RPMI8226 (cell line): ENCODE results near the gene SELENOO.

Experiments
- DNase-seq: peaks from one replicate; pipeline ENCODE4 v3.0.0-alpha.2; 2015

Gene SELENOO

DNA sequence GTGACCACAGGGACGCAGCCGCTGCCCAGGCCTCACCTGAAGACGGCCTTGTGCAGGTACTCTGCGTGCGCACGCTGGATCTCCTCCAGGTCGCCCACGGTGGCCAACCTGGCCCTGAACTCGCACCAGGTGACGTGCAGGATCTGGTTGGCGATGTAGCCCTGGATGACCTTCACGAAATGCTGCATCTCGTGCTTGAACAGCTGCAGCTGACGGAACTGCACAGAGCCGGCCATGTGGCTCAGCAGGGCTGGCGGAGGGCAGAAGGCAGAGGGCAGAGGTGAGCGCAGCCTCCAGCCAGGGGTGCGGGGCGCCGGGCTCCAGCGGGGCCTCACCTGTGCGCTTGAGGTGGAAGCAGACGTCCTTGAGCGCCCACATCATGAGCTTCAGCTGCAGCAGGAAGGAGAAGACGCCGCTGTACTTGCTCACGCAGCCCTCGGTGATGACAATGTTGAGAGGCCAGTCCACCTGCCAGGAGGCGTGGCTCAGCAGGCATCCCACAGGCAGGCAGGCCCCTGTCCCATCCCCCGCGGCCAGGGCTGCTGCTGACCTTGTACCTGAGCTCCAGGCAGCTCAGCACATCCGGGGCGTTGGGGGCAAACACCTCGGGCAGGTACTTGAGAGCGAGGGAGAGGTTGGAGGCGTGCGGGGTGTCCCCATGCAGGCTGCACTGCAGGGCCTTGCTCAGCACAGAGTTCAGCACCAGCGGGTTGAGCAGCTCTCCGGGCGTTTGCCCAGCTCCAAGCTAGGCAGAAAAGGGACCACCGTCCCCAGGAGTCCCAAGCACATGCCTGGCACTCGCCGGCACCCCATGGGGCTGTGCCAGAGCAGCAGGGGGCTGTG is 17.6 kb downstream of the SELENOO start:
- DNase-seq = no peak

DNA sequence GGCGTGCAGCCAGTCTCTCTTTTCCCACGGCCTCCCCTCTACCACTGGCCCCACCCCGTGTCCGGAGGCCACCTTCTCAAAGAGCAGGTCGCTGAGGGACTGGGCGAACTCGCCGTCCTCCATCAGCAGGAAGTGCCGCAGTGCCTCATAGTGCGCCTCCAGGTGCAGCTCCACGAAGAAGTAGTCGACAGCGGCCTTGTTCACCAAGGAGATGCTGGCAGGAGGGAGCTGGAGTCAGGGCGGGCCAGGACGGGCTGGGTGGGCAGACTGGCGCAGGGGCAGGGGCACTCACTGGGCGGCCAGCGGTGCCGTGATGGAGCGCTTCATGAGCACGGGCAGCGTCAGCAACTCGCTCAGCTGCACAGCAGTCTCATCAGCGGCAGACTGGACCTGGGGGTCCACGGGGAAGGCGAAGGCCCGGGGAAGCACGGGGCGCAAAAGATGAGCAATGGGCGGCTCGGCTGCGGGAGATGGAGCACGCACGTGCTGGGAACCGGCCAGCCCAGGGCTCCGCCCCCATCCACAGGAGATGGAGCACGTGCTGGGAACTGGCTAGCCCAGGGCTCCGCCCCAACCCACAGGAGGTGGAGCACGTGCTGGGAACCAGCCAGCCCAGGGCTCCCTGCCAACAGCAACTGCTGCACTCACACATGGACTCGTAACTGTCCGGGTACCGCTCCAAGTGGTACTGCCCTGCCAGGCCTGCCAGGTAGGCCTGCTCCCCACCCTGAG is 18.4 kb downstream of the SELENOO start:
- no peak for DNase-seq

DNA sequence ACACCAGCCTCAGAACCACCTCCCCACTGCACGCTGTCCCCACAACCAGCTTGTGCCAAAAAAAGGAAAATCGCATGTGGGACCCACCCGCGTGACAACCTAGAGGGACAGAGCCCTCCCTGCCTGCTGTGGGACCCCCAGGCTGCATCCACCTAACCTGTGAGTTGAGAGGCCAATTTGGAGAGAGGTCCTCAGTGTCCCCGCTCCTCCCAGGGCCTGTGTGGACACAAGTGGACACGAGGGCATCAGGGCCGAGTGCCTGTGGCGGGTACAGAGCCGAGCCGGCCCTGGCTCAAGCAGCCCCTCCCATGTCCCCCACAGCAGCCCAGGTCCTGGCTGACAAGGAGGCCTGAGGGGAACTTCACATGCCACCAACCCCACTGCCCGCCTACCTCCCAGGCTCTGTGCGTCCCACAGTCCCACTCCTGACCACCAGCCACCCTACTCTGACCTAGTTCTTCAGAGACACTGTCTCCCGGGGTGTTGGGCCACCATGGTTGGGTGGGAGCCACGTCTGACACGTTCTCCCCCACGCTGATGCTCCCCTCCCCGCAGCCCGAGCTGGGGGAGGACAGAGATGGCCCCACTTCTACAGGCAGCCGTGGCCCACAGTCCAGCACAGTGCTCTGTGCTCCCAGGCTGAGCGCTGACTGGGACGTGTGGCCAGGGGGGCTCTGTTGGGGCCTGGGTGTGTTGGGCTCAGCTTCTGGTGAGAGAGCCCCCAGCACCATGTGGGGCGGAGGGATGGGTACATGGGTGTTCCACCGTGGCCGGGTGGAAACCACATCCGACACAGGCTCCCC is 19.2 kb downstream of the SELENOO start:
- no peak for DNase-seq

DNA sequence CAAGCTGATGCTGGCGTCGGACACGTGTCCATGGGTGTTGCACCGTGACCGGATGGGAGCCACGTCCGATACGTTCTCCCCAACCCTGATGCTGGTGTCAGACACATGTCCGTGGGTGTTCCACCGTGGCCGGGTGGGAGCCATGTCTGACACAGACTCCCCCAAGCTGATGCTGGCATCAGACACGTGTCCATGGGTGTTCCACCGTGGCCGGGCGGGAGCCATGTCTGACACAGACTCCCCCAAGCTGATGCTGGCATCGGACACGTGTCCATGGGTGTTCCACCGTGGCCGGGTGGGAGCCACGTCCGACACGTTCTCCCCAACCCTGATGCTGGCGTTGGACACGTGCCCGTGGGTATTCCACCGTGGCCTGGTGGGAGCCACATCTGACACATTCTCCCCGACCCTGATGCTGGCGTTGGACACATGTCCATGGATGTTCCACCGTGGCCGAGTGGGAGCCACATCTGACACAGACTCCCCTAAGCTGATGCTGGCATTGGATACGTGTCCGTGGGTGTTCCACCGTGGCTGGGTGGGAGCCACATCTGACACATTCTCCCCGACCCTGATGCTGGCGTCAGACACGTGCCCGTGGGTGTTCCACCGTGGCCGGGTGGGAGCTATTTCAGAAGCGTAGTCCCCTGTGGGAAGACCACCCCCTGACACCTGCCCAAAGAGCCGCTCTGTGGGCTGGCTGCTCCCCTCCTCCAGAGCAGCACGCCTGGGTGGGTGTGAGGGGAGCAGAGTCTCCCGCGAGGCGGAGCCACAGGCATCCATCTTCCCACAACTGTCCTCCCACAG is 20.0 kb downstream of the SELENOO start:
- no peak for DNase-seq

DNA sequence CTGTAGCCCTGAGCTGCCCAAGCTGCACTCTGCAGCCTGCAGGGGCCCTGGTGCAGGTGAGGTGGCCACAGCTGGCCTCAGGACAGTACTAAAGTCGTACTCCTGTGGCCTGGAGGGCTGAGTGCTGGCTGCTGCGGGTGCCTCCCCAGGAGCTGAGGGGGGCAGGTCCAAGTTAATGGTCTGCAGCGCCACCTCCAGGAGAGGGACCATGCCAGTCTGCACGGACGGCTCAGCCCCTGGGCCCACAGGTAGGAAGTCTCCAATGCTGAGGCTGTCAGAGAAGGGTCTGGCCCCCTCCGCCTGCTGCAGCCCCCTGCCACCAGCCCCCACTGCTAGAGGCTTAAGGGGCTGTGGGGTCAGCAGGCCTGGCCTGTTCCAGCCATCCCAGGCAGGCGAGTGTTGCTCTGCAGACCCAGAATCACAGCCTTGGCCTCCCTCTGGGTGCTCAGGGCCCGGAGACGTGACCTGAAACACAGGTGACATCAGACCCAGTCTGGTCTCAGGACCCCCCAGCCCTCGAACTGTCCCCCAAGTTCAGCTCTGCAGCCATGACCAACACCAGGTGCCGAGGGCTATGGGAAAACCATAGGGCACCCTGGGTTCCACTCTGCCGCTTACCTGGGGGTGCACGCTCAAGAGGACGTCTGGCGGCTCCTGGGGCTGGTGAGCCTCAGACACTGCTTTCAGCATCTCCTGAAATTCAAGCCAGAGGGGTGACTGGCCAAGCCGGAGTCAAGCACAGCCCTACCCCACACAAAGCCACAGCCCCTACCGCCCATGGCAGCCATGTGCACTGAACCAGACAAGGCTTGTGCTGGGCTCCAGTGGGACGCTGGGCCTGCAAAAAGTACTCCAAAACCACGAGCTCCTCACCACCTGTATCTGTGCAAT is 20.8 kb downstream of the SELENOO start:
- no peak for DNase-seq

DNA sequence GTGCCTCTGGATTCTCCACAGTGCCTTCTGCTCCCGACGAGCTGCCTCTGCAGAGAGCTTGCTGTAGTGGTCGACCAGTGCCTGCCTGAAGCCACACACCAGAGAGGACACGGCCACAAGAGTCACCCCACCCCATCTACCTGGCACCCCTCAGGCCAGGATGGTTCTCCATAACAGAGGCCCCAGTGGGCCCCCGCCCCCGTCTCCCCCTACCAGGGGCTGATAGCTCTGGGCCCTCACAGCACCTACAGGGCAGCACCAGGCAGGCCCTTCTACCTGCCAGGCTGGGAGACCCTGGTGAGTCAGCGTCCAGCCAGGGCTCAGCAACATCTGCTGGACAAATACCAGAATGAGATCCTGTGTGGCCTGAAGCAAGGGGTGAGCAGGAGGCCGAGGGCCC is 21.7 kb downstream of the SELENOO start:
- DNase-seq = no peak

DNA sequence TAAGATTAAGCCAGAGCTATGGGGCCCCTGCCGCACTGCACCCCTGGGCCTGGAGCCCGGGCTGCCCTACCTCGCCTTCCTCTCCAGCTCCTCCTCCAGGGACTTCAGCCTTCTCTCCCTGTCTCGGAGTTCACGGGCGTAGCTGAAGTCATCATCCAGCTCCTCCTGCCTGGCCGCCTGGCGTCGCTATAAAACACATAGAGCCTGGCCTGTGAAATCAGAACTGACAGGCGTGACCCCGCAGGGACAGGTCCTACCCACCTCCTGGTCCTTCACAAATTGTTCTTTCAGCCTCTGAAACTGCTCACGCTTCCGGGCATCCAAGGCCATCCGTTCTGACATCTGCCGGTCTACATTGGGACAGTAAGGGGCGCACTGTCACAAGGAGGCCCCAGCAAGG is 23.3 kb downstream of the SELENOO start:
- no peak for DNase-seq

DNA sequence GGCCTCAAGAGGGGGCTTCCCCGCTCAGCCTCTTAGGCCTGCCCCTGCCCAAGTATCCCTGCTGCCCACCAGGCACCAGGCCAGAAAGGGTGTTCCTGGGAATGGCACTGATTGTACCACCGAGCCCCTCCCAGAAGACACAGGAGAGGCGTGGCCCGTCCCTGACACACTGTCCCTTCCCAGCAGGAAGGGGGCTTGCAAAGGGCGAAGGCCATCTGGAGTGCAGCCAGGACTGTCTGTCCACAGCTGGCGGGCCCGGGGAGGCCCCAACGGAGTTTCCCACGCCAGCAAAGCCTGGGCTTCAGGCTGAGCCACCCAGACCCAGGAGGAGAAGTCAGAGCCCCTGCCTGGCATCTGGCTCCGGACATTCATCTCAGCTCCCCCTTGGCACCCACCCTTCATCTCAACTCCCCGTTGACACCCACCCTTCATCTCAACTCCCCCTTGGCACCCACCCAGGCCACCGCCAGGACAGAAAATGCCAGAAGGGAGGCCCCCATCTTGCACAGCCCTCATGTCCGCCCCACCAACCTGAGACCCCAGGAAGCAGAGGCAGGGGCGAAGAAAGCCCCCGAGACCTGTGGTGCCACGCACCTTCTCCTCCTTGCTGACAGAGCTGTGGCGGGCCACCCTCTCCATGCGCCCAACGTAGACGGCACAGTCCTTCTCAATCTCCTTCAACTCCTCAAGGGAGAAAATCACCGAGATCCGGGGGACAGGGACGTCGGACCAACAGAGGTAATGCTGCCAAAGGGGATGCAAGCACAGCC is 24.6 kb downstream of the SELENOO start:
- DNase-seq = no peak

DNA sequence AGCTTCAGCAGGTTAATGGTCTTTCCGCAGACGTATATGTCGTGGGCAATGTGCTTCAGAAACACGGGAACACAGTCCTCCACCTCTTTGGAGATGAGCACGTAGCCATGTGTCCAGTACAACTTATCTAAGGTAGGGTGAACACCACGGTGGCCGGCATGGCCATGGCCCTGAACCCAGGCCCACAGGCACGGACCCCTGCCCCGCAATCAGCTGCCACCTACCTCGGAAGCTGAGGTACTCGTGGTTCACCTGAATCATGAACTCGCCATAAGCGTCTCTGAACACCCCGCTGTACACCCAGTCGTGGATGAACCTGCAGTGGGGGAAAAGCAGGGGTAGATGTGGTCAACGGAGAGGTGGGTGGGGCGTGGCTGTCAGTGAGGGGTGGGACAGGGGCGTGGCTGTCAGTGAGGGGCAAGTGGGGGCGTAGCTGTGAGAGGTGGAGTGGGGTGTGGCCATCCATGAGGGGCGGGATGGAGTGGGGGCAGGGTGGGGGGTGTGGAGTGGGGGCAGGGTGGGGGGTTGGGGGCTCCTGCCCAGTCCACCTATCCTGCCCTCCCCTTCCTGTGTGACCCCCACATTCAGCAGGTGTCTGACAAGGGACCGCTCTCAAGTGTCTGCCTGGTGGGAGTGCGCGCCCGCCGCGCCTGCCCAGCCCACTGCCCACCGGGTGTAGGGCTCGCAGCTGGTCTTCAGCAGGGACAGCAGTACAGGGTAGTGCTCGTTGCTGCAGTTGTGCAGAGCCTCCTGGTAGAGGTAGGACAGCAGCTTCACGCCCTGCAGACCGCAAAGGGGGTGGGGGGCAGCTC is 25.5 kb downstream of the SELENOO start:
- no peak for DNase-seq

DNA sequence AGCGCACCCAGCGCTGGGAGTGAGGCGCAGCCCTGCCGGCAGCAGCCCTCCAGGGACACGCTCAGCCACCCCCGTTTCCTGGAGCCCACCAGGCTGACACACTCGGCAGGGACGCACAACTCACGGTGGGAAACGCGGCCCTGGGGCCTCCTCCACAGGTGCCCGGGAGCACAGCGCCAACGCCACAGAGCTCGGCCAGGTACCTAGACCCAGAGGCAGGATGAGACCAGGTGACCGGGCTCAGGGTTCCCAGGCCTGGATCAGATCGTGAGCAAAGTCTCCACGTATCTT is 26.0 kb downstream of the SELENOO start:
- DNase-seq = no peak

DNA sequence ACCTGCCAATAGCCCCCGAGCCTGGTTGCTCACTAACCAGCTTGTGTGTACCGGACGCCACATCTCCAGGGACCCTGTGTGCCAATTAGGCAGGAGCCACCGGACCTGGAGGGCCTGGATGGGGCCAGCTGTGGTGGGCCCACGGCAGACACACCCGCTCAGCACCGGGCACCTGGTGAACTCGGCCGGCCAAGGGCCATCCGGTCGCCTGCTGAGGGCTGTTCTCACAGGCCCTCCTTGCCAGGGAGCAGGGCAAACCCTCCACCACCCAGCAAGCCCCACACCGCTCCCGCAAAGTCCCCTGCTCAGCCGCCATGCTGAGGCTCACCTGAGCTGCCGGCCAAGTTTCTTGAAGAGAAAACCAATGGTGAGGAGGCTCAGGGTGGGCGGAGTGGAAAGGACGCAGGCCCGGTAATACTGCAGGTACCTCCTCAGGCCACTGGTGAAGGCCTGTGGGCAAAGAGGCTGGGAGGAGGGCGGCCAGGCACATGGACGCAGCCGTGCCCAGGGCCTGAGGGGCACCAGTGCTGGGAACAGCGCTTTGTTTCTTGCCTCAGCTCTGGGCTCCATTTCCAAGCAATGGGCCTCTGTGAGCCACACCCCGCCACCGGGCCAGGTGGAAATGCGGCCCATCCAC is 26.9 kb downstream of the SELENOO start:
- DNase-seq = no peak

DNA sequence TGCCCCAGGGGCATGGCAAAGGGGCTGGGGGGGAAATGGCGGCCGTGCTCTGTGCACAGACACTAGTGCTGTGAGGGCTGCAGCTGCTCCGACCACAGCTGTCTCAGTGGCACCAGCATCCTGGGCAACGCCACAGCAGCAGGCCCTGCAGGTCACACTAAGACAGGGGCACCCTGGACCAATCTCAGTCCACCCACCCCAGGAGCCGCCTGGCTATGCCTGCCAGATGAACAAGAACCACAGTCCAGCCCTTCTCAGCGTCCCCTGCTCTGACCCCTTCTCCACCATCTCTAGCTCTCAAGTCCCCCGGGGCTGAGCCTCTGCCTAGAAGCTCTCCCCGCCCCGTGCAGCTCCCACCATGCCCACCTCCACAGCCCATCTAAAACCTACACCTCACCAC is 27.6 kb downstream of the SELENOO start:
- DNase-seq = no peak

DNA sequence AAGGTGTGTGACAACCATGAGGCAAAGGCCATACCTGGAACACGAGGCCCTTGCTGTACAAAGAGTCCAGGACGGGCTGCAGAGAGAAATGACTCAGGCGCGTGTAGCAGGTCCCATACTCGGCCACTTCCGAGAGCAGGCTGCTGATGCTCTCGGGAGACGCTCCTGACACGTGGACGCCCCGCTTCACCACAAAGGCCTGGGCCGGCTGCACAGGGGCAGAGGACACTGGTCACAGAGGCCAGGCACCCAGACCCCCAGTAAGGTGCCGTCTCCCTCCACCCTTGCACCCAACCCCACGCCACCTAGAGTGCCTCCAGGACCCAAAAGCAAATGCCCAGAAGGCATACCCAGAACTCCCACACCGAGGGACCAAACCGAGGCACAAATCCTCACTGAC is 28.6 kb downstream of the SELENOO start:
- no peak for DNase-seq

DNA sequence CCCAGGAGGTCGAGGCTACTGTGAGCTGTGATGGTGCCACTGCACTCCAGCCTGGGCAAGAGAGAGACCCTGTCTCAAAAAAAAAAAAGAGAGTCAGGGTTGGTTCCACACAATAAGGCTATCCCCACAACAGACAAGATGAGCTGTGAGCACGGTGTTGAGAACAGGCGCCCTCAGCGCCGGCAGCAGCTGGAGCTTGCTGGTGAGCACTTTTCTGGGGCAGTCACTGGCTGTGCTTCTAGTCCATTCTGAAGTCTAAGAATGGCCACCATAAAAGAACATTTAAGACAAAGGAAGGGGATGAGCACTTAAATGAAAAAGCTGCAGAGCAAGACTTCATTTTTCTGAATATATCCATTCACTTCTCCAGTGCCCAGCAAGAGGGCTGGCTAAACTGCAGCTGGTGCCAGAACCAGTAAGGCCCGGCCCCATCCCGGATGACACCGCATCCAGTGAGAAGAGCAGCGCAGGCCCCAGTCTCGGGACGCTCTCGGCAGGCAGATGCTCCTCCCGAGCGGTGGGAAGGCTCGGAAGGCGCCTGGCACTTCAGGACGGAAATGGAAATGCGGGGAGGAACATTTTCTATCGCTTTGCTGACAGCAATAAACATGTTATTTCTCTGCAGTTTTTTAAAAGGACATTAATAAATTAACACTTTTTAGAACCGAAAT is 31.8 kb downstream of the SELENOO start:
- DNase-seq = no peak

DNA sequence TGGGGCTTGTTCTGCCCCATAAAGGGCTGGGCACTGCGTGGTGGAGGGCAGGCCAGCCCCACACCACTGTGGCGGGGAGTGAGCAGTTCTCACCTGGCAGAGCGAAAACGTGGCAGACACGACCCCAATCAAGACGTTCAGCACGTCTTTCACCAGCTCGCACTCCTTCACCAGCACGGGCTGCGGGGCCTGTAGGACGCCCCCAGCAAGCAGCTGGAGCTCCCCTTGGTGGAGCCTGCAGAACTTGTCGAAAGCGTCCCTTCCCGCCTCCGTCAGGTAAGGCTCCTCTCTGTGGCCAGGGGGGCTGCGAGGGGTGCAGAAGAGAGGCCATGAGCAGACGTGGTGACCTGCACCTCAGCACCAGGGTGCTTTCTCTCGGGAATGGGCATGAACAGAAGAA is 32.4 kb downstream of the SELENOO start:
- no peak for DNase-seq

DNA sequence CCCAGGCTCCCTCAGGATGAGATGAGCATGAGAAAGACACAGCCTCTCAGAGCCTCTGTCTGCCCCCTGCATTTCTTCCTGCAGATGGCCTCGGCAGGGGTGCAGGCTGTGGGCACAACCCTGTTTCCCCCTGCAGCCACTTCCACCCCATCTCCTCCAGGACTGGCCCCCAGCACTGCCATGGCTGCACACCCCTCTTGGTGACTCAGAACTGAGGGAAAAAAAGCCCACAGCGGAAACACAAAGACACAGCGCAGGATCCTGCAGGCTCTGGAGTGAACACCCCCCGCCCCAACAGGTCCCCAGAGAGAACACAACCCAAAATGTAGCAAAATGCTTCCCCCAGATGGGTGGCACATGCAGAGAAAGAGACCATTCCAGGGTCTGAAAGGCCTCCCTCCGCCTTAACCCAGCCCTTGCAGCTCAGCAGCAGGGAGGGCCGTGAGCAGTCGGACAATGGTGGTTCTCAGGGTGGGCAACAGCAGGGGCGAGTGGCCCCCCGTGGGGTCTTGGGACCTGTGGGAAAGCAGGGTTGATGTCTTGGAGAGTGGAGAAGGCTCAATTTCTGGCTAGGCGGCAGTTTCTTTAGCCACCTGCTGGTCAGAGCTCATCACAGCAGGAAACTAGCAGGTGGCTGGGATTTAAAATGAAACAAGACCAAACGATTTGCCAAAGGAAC is 36.1 kb downstream of the SELENOO start:
- DNase-seq = peak; percentile 48

DNA sequence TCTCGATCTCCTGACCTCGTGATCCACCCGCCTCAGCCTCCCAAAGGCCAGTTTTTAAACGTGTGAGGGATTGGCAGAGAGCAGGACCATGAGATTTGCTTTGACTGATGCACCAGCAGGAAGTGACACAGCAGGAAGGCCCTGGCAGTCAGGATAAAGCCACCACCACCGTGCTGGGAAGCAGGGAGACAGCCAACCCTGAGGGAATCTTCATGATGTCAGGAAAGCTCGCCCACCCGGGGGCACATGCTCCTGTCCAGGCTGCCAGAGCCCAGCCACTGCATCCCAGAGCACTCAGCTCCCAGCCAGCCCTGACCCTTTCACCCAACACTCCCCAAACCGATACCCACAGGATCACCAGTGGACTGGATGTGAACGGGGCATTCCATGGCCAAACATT is 37.9 kb downstream of the SELENOO start:
- DNase-seq = no peak

DNA sequence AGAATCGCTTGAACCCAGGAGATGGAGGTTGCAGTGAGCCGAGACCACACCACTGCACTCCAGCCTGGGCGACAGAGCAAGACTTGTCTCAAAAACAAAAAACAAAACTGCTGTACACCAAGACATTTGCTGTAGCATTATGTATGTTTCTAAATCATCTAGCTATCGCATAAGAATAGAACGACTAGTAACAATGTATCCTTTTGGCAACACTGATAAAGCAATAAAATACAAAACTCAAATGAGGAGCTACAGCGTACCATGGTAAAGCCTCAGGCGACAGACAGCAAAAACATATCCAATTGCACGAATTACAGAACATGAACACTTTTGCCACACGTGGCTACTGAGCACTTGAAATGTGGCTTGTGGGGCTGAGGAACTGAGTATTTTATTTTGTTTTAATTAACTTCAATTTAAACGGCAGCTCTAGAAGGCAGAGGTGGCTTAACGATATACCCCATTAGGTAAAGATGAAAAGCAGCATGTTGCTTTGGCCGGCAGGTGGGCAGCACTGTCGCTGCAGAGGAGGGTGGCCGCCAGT is 41.7 kb downstream of the SELENOO start:
- no peak for DNase-seq
